HL-60 (cell line): Measurements from ENCODE around the gene PTPA.

Source experiments
- DNase-seq, 2 experiments: peaks; one replicate each; pipeline ENCODE4 v3.0.0-alpha.2; 2010 to 2020; ENCODE audit warnings: low read depth in 1 of 2, low spot score in 1 of 2
- H3K27ac ChIP-seq: fragments of 250-450 bp; sonication (Bioruptor Pico); replicated peaks from 2 replicates; pipeline ENCODE4 v1.5.1; 2020; ENCODE audit warnings: mild to moderate bottlenecking, moderate library complexity
- H3K27me3 ChIP-seq: fragments of 250-450 bp; sonication (Bioruptor Pico); 2 replicates; pipeline ENCODE4 v1.5.1; 2021; ENCODE audit warnings: mild to moderate bottlenecking, moderate library complexity; ENCODE audit not compliant: insufficient read depth, poor library complexity, severe bottlenecking
- H3K4me3 ChIP-seq: replicated peaks from 2 replicates; pipeline ENCODE4 v1.5.1; 2011; ENCODE audit warnings: mild to moderate bottlenecking, control low read depth, low read length; ENCODE audit not compliant: insufficient read depth
- GABPA ChIP-seq: IDR thresholded peaks from 2 replicates; pipeline ENCODE4 v1.6.1; 2012; ENCODE audit warnings: low read depth
- POLR2AphosphoS5 ChIP-seq: IDR thresholded peaks from 2 replicates; pipeline ENCODE4 v1.6.1; 2012; ENCODE audit warnings: low read depth
- REST ChIP-seq: IDR thresholded peaks from 2 replicates; pipeline ENCODE4 v1.6.1; 2012; ENCODE audit warnings: low read depth; ENCODE audit not compliant: insufficient replicate concordance
- SPI1 ChIP-seq: IDR thresholded peaks from 2 replicates; pipeline ENCODE4 v1.6.1; 2012; ENCODE audit warnings: low read depth, mild to moderate bottlenecking, borderline replicate concordance
- TF ChIP-seq, protein P1 (sequence below): IDR thresholded peaks from one replicate; pipeline ENCODE4 v1.5.1; 2011; ENCODE audit warnings: low read length, control low read depth, inconsistent platforms; ENCODE audit not compliant: insufficient read depth

The PTPA gene

GRCh38 chr9:129143031-129143927, 32.1 kb downstream of the PTPA start:
- H3K27me3 ChIP-seq, result no peaks in the 10 kb centered on the region
- H3K4me3 ChIP-seq, result no peak overlapping the region
- no peak for TF ChIP-seq POLR2AphosphoS5
- TF ChIP-seq, protein P1, sequence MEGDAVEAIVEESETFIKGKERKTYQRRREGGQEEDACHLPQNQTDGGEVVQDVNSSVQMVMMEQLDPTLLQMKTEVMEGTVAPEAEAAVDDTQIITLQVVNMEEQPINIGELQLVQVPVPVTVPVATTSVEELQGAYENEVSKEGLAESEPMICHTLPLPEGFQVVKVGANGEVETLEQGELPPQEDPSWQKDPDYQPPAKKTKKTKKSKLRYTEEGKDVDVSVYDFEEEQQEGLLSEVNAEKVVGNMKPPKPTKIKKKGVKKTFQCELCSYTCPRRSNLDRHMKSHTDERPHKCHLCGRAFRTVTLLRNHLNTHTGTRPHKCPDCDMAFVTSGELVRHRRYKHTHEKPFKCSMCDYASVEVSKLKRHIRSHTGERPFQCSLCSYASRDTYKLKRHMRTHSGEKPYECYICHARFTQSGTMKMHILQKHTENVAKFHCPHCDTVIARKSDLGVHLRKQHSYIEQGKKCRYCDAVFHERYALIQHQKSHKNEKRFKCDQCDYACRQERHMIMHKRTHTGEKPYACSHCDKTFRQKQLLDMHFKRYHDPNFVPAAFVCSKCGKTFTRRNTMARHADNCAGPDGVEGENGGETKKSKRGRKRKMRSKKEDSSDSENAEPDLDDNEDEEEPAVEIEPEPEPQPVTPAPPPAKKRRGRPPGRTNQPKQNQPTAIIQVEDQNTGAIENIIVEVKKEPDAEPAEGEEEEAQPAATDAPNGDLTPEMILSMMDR, result peak; percentile 100
- H3K27ac ChIP-seq, result no peak overlapping the region
- DNase-seq, result peak in 1 of 2 experiments; percentile 69

DNA sequence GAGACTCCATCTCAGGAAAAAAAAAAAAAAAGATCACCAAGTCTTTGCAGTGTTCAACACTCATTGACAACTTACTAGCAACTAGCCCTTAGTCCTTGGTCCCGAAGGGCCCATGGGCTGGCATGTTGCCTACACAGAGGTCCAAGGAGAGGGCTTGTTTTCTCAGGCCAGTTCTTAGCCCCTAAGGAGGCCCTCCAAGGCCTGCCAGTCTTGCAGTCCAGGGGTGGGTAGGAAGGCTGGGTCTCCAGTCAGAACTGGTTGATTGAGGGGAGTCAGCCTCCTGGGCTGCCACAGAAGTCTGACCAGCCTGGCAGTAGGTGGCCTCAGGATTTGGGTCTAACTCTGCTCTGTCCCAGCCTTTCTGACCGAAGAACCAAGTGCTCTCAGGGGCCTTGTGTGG, 34.1 kb downstream of the PTPA start:
- no peak for DNase-seq
- Histone ChIP-seq H3K4me3 (no peak overlapping the region), H3K27ac (no peak overlapping the region), H3K27me3 (no peaks in the 10 kb centered on the region)
- no peak for TF ChIP-seq POLR2AphosphoS5
- no peak for TF ChIP-seq GABPA
- TF ChIP-seq SPI1, result no peak
- TF ChIP-seq REST, result no peak
- TF ChIP-seq, protein P1, result no peak

- Histone ChIP-seq H3K4me3 (no peak overlapping the region), H3K27me3 (no peaks in the 10 kb centered on the region), H3K27ac (no peak overlapping the region)
- no peak for TF ChIP-seq REST
- TF ChIP-seq POLR2AphosphoS5, result no peak
- no peak for TF ChIP-seq GABPA
- TF ChIP-seq SPI1, result no peak
- TF ChIP-seq, protein P1, result no peak
- no peak for DNase-seq
Measured at GRCh38 chr9:129145841-129146292, 34.7 kb downstream of the PTPA start.
